Vagina (tissue), 2 donors: ENCODE data around the gene NFIX. TPM values are rescaled to one million over a fixed set of nuclear protein-coding genes. Genes with fewer than 3 reads are reported as not detected.

Experiments used
- DNase-seq, 2 donors: peaks; one replicate each; pipeline ENCODE4 v3.0.0-alpha.2; 2017; ENCODE audit errors: extremely low spot score in 2 of 2
- H3K27ac ChIP-seq: fragments of 200-600 bp; sonication (generic); one replicate; pipeline ENCODE4 v1.5.1; 2019
- H3K27me3 ChIP-seq: fragments of 200-600 bp; sonication (generic); one replicate; pipeline ENCODE4 v1.5.1; 2019
- H3K36me3 ChIP-seq, 2 donors: fragments of 200-600 bp; sonication (generic); one replicate each; pipeline ENCODE4 v1.5.1; 2017 to 2019
- H3K4me1 ChIP-seq: fragments of 200-600 bp; sonication (generic); one replicate; pipeline ENCODE4 v1.5.1; 2019
- H3K4me3 ChIP-seq, 2 donors: fragments of 200-600 bp; sonication (generic); 1 replicate in 1 of 2; 2 replicates in 1 of 2; pipeline ENCODE4 v1.5.1; 2016 to 2019
- H3K9me3 ChIP-seq: fragments of 200-600 bp; sonication (generic); one replicate; pipeline ENCODE4 v1.5.1; 2019
- POLR2A ChIP-seq, 2 donors: fragments of 450-650 bp; IDR thresholded peaks; one replicate each; pipeline ENCODE4 v1.6.1; 2017; ENCODE audit warnings: antibody characterized with exemption in 2 of 2, mild to moderate bottlenecking in 2 of 2, moderate library complexity in 2 of 2
- POLR2AphosphoS5 ChIP-seq, 2 donors: sonication (generic); formaldehyde crosslinking; IDR thresholded peaks; one replicate each; pipeline ENCODE4 v1.9.0; 2017; ENCODE audit warnings: antibody characterized with exemption in 2 of 2, mild to moderate bottlenecking in 2 of 2, low read depth in 1 of 2; ENCODE audit not compliant: insufficient read depth in 1 of 2
- intact Hi-C: fragments of 100-400 bp; cut with DNase I; formaldehyde crosslinking; loops from one replicate; pipeline ENCODE4 v1.15.1; 2023
- total RNA-seq: library from RNA; depleted of rRNA; stranded (reverse); fragments of >200 nt; gene quantifications from one replicate; pipeline ENCODE4 v1.2.3, GENCODE V29; 2016
- TF ChIP-seq, protein P1 (sequence below), 3 experiments: fragments of 450-650 bp in 2 of 3; fragments of 200-600 bp in 1 of 3; sonication (generic) in 1 of 3; IDR thresholded peaks; one replicate each; pipeline ENCODE4 v1.5.1; 2017 to 2019; ENCODE audit warnings: antibody characterized with exemption in 3 of 3, mild to moderate bottlenecking in 2 of 3, moderate library complexity in 2 of 3

The NFIX gene
- total RNA-seq, 1 donor from 2014 or later, result 81.8 TPM

- Histone ChIP-seq H3K36me3 (no peaks in the 10 kb centered on the region), H3K9me3 (no peaks in the 10 kb centered on the region), H3K27ac (peak overlapping the region; percentile 99), H3K4me1 (peaks cover 97% of the 10 kb centered on the region), H3K4me3 (no peak overlapping the region), H3K27me3 (no peaks in the 10 kb centered on the region)
- DNase-seq, result no peak
- intact Hi-C loops, result no loop called here
- no peak for TF ChIP-seq POLR2A (IDR thresholded peaks at IDR 0.05)
- TF ChIP-seq, protein P1, sequence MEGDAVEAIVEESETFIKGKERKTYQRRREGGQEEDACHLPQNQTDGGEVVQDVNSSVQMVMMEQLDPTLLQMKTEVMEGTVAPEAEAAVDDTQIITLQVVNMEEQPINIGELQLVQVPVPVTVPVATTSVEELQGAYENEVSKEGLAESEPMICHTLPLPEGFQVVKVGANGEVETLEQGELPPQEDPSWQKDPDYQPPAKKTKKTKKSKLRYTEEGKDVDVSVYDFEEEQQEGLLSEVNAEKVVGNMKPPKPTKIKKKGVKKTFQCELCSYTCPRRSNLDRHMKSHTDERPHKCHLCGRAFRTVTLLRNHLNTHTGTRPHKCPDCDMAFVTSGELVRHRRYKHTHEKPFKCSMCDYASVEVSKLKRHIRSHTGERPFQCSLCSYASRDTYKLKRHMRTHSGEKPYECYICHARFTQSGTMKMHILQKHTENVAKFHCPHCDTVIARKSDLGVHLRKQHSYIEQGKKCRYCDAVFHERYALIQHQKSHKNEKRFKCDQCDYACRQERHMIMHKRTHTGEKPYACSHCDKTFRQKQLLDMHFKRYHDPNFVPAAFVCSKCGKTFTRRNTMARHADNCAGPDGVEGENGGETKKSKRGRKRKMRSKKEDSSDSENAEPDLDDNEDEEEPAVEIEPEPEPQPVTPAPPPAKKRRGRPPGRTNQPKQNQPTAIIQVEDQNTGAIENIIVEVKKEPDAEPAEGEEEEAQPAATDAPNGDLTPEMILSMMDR (IDR thresholded peaks at IDR 0.05), result no peak
- TF ChIP-seq POLR2AphosphoS5 (IDR thresholded peaks at IDR 0.05; ENCODE audit: insufficient read depth in 1 of 2, low read depth in 1 of 2), result no peak
Observed at GRCh38 chr19:13029301-13029880, 34.1 kb downstream of the NFIX start.

GRCh38 chr19:13029893-13030292 lies 34.6 kb downstream of the NFIX start:
- peaks cover 97% of the 10 kb centered on the region for H3K4me1 ChIP-seq
- TF ChIP-seq POLR2AphosphoS5 (IDR thresholded peaks at IDR 0.05; ENCODE audit: insufficient read depth in 1 of 2, low read depth in 1 of 2) (no peak), POLR2A (IDR thresholded peaks at IDR 0.05) (no peak)
- TF ChIP-seq, protein P1 (IDR thresholded peaks at IDR 0.05), result peak in 2 of 3 experiments; percentile 5 to 36
- intact Hi-C loops, result no loop called here

DNA sequence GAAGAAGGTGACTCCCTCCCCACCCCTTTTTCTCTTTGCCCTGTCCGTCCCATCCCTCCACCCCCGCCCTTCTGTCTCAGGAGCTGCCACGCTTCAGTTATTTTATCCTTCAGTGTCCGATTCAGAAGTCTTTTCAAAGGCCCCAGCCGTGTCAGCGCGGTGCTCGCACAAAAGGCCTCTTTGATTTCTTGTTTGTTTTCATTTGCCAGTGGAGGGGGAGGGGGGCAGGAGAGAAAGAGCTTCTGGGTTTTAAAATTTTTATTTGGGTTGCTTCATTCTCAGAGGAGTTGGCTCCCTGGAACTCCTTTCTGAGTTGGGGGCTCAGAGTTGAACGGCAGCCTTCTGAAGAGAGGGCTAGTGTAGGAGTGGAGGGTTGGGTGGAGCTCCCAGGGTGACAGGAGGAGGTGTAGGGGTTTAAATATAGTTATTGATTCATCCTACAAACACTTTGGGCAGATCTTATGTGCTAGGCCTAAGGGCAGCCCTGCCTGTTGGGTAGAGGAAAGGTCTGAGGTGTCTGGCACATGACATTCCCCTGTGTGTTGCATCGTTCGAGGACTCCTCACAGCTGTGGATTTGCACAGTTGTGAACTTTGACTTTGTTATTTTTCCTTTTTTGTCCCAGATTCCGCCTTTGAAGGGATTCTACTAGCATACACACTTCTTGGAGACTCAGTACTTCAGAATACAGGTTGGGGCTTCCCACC lies 36.8 kb downstream of the NFIX start:
- H3K27ac ChIP-seq, result peak overlapping the region; percentile 99
- H3K27me3 ChIP-seq, result no peaks in the 10 kb centered on the region
- intact Hi-C loops, result no loop called here
- H3K36me3 ChIP-seq, result no peaks in the 10 kb centered on the region
- no peak for TF ChIP-seq POLR2AphosphoS5 (IDR thresholded peaks at IDR 0.05; ENCODE audit: insufficient read depth in 1 of 2, low read depth in 1 of 2)
- no peak for TF ChIP-seq POLR2A (IDR thresholded peaks at IDR 0.05)
- TF ChIP-seq, protein P1 (IDR thresholded peaks at IDR 0.05), result no peak
- peaks cover 100% of the 10 kb centered on the region for H3K4me1 ChIP-seq
- peak overlapping the region in 1 of 2 donors; percentile 2 for H3K4me3 ChIP-seq
- no peak for DNase-seq
- H3K9me3 ChIP-seq, result no peaks in the 10 kb centered on the region

More at GRCh38 chr19:13029893-13030292, 34.6 kb downstream of the NFIX start:
- H3K9me3 ChIP-seq, result no peaks in the 10 kb centered on the region
- no peaks in the 10 kb centered on the region for H3K36me3 ChIP-seq
- H3K27me3 ChIP-seq, result no peaks in the 10 kb centered on the region
- H3K27ac ChIP-seq, result peak overlapping the region; percentile 99
- no peak overlapping the region for H3K4me3 ChIP-seq
- no peak for DNase-seq

DNA sequence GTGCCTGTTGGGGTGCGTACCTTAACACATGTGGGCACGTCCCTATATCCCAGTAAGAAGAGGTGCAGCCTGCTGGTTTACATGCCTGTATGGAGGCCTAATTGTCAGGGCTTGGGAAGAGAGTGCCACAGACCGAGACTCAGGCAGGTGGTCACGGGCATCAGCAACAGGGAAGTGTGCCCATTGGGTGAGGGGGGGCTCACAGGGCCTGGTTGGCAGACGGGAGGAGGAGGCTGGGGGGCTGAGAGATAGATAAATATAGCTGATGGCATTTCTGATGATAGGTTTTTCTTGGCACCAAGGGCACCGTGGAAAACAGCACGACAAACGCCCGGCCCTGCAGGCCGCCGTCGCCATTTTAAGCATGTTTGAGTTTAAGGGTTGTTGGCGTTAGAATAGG lies 37.6 kb downstream of the NFIX start:
- intact Hi-C loops, result no loop called here
- H3K4me3 ChIP-seq, result no peak overlapping the region
- H3K36me3 ChIP-seq, result no peaks in the 10 kb centered on the region
- H3K4me1 ChIP-seq, result peaks cover 100% of the 10 kb centered on the region
- no peak for TF ChIP-seq POLR2AphosphoS5 (IDR thresholded peaks at IDR 0.05; ENCODE audit: insufficient read depth in 1 of 2, low read depth in 1 of 2)
- TF ChIP-seq POLR2A (IDR thresholded peaks at IDR 0.05), result no peak
- TF ChIP-seq, protein P1 (IDR thresholded peaks at IDR 0.05), result no peak
- H3K27me3 ChIP-seq, result no peaks in the 10 kb centered on the region
- DNase-seq, result no peak
- peak overlapping the region; percentile 99 for H3K27ac ChIP-seq
- no peaks in the 10 kb centered on the region for H3K9me3 ChIP-seq

GRCh38 chr19:13033244-13033643 lies 38.0 kb downstream of the NFIX start:
- intact Hi-C loops, result no loop called here
- Histone ChIP-seq H3K36me3 (no peaks in the 10 kb centered on the region), H3K27me3 (no peaks in the 10 kb centered on the region), H3K4me1 (peaks cover 100% of the 10 kb centered on the region), H3K27ac (peak overlapping the region; percentile 99), H3K9me3 (no peaks in the 10 kb centered on the region), H3K4me3 (no peak overlapping the region)
- DNase-seq, result no peak
- TF ChIP-seq, protein P1 (IDR thresholded peaks at IDR 0.05), result no peak
- TF ChIP-seq POLR2AphosphoS5 (IDR thresholded peaks at IDR 0.05; ENCODE audit: insufficient read depth in 1 of 2, low read depth in 1 of 2) (no peak), POLR2A (IDR thresholded peaks at IDR 0.05) (no peak)
